ENCODE results near the gene LDLRAD1.

LDLRAD1 gene

DNA sequence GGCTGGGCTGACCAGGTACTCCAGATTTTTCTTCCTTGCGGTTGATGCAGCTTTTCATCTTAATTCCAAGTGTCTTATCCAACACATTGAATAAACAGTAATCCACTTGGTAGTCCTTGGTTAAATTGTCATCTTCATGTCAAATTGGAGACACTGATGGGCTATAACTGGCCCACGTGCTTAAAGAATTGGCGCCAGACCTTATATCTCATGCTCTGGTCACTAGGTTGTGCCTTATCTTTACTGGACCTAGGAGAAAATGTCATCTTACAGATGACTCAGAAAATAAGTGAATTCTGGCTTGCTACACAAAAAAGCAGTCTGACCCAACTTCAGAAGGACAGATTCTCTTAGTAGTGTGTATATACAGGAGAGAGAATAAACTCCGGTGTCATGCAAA, 55.6 kb downstream of the LDLRAD1 start:
- TF ChIP-seq TAF1 (IDR thresholded peaks at IDR 0.05; ENCODE audit: low read depth, low read length) = no peak
- TF ChIP-seq POU2F2 (IDR thresholded peaks at IDR 0.05; ENCODE audit: low read depth, low read length) = no peak
- TF ChIP-seq POLR2A (IDR thresholded peaks at IDR 0.05; ENCODE audit: low read depth, low read length) = no peak
- TF ChIP-seq POLR2AphosphoS5 (IDR thresholded peaks at IDR 0.05; ENCODE audit: low read depth, low read length) = no peak
- no peak for TF ChIP-seq PAX5 (IDR thresholded peaks at IDR 0.05; ENCODE audit: insufficient read depth, low read length, severe bottlenecking)
- no peak for TF ChIP-seq SPI1 (IDR thresholded peaks at IDR 0.05; ENCODE audit: low read depth, low read length)
- DNase-seq (ENCODE audit: insufficient read length, low spot score) (no peak), FAIRE-seq (no peak)

DNA sequence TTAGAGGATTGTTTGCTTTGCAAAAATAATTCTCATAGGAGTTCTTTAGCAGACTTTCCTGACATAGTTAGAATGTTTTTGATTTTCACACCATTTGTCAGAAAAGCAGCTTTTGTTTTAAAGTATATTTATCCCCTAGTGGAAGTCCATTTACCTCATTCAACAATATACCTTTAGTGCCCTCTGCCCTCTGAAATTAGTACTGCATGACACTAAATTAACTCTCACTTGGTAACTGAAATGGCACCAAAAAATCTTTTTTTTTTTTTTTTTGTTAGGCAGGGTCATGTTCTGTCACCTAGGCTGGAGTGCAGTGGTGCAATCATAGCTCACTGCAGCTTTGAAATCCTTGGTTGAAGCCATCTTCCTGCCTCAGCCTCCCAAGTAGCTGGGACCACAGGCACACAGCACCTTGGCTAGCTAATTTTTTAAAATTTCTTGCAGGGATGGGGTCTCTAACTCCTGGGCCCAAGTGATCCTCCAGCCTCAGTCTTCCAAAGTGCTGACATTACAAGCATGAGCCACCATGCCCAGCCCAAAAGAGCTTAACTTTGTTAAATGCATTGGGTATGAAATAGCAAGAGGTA, 58.2 kb downstream of the LDLRAD1 start:
- no peak for FAIRE-seq
- no peak for DNase-seq (ENCODE audit: insufficient read length, low spot score)
- TF ChIP-seq TAF1 (IDR thresholded peaks at IDR 0.05; ENCODE audit: low read depth, low read length) = no peak
- no peak for TF ChIP-seq POLR2AphosphoS5 (IDR thresholded peaks at IDR 0.05; ENCODE audit: low read depth, low read length)
- no peak for TF ChIP-seq SPI1 (IDR thresholded peaks at IDR 0.05; ENCODE audit: low read depth, low read length)
- TF ChIP-seq PAX5 (IDR thresholded peaks at IDR 0.05; ENCODE audit: insufficient read depth, low read length, severe bottlenecking) = no peak
- TF ChIP-seq POLR2A (IDR thresholded peaks at IDR 0.05; ENCODE audit: low read depth, low read length) = no peak
- TF ChIP-seq POU2F2 (IDR thresholded peaks at IDR 0.05; ENCODE audit: low read depth, low read length) = no peak
